ENCODE results near the gene PCDHGA4.
"Not testable (repeated sequence)": the region's sequence is repeated elsewhere in the genome, so short reads cannot be mapped to it uniquely, and the experiment has no call there.

- not testable (repeated sequence) for TF ChIP-seq EP300 (IDR thresholded peaks at IDR 0.05; ENCODE audit: low read depth in 2 of 2, low read length in 2 of 2); EP300 (CRISPR knock-in tag; IDR thresholded peaks at IDR 0.05; ENCODE audit: borderline replicate concordance); ZSCAN5A (CRISPR knock-in tag; IDR thresholded peaks at IDR 0.05; ENCODE audit: borderline replicate concordance); GZF1 (CRISPR knock-in tag; IDR thresholded peaks at IDR 0.05); HNRNPLL (IDR thresholded peaks at IDR 0.05; ENCODE audit: low read depth, low read length, poor library complexity, severe bottlenecking); NR2F1 (CRISPR knock-in tag; IDR thresholded peaks at IDR 0.05); MAFF (IDR thresholded peaks at IDR 0.05; ENCODE audit: low read depth, low read length)
Measured at GRCh38 chr5:141346017-141346416, 8.8 kb upstream of the PCDHGA4 start.

All from HepG2 (cell line).